NCI-H748 (cell line): Measurements from ENCODE around the gene TMEM14C.
A peak's percentile ranks its signal among the peaks of the same experiment; 100 is the strongest.
"Not testable (repeated sequence)": the region's sequence is repeated elsewhere in the genome, so short reads cannot be mapped to it uniquely, and the experiment has no call there.

Experiments
- DNase-seq: peaks from one replicate; lab custom pipeline; 2025; ENCODE audit not compliant: unreplicated experiment; lab: John Stamatoyannopoulos, UW

TMEM14C gene

GRCh38 chr6:10720960-10721849 lies 1.7 kb upstream of the TMEM14C start:
- peak; percentile 76 for DNase-seq

- no peak for DNase-seq
Measured at GRCh38 chr6:10721850-10722569, 860 bp upstream of the TMEM14C start.

- DNase-seq = no peak
Measured at GRCh38 chr6:10722570-10722819, 375 bp upstream of the TMEM14C start.

DNA sequence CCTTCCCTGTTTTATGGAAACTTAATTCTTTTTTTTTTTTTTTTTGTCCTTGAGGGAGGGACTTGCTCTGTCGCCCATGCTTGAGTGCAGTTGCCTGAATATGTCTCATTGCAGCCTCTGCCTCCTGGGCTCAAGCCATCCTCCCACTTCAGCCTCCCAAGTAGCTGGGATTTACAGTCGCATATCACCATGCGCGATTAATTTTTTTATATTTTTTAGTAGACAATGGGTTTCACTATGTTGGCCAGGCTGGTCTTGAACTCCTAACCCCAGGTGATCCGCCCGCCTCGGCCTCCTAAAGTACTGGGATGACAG lies 654 bp downstream of the TMEM14C start:
- DNase-seq = peak; percentile 52

GRCh38 chr6:10725044-10725443 lies 2.2 kb downstream of the TMEM14C start:
- DNase-seq = no peak

DNA sequence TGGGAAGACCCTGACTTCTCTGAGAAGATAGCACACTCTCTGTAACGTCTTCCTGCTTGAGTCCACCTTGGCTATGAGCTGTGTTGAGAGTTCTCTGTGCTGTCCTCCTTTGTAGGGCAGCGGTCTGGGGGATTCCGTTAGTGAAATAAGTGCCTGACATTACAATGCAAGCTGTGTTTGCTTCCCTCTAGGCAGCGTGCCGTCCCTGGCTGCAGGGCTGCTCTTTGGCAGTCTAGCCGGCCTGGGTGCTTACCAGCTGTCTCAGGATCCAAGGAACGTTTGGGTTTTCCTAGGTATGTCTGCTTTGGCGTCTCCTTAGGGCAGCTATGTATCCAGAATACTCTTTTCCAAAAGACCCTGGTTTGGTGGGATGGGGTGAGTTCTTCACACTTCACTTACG lies 2.8 kb downstream of the TMEM14C start:
- DNase-seq = no peak

DNA sequence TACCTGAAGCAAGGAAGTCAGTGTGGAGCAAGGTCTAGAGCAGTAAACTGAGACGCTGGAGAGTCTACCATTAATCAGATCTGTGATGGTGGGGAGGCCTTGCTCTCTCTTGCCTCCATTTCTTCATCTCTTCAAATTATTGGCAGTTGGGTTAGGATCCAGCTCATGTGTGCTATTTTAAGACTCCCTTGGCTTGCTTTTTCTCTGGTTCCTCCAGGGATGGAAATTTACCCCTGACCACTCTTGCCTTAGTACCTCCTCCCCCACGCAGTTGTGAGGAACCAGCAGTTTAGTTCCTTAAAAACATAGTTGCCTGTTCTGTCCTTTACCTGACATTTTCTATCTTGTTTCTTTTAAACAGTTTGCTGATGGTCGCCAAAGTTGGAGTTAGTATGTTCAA lies 7.4 kb downstream of the TMEM14C start:
- DNase-seq = no peak

- no peak for DNase-seq
Measured at GRCh38 chr6:10733151-10733715, 10.4 kb downstream of the TMEM14C start.

GRCh38 chr6:10733863-10734262 lies 11.0 kb downstream of the TMEM14C start:
- no peak for DNase-seq

GRCh38 chr6:10736731-10737130 lies 13.9 kb downstream of the TMEM14C start:
- DNase-seq = no peak

DNA sequence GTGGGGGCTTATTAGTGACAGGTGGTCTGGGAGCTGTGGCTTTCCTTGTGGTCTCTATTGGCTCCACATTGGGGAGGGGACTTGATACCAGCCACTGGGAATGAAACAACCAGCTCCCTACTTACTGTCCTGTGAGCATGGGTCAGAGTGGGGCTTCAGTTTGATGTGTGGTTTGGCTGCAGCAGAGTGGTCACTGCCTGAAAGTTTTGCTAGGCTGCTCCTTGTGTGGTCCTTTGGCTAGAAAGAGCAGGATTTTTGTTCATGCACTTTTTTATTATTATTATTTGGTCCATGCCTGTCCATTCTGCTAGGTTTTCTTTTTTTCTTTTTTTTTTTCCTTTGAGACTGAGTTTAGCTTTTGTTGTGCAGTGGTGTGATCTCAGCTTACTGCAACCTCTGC lies 17.2 kb downstream of the TMEM14C start:
- DNase-seq = no peak

GRCh38 chr6:10741643-10742042 lies 18.8 kb downstream of the TMEM14C start:
- not testable (repeated sequence) for DNase-seq

- DNase-seq = no peak
Measured at GRCh38 chr6:10742251-10742650, 19.4 kb downstream of the TMEM14C start.

DNA sequence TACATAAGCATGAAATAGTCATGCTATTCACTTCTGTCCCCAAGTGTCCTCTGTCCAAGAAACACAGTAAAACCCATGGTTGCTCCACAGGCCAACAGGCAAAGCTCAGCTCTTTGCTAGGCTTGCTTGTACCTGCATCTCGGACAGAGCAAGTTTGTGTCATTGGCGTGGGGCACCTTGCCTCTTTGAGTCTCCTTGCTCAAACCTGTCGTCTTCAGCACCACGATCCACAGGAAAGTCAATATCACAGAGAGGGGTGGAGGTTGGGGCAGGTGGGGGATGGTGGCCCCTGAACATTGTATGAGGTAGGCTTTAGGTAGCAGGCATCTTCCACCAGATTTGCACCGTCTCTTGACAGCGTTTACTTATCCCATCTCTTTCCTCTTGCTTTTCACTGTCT lies 20.6 kb downstream of the TMEM14C start:
- no peak for DNase-seq

DNA sequence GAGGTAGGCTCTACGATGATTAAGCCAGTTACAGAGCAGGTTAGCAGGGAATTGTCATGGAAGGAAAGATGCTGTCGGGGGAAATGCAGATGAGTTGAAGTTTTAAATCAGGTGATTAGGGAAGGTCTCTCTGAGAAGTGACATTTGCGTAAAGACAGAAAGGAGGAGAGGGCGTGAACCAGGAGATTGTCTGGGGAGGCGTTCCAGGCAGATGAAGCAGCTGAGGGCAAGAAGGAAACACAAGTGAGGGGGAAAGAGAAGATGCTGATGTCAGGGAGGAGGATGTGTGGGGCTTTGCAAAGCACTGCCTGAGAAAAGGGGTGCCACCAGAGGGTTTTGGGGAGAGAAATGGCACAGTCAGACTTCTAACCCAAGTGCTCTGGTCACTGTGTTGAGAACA lies 22.2 kb downstream of the TMEM14C start:
- no peak for DNase-seq

DNA sequence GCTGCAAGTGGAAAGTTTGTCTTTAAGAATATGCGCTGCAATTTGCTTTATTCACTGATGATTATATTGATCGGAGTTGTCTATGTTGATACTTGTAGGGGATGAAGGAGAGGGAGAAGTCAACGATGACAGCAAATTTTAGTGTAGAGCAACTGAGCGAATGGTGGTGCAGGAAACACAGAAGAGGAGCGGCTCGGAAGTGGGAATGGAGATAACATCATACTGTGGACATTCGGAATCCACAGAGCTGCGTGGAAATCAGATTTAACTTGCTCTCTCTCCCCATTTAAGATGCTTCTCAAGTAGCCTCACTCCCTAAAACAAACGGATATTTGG lies 24.0 kb downstream of the TMEM14C start:
- no peak for DNase-seq

GRCh38 chr6:10747251-10747972 lies 24.5 kb downstream of the TMEM14C start, which contains the start of gene TMEM14B:
Gene TMEM14B (plus strand): TSS chr6:10747805. CDS start chr6:10749246, 1,441 bp downstream.
- DNase-seq = peak; percentile 99

DNA sequence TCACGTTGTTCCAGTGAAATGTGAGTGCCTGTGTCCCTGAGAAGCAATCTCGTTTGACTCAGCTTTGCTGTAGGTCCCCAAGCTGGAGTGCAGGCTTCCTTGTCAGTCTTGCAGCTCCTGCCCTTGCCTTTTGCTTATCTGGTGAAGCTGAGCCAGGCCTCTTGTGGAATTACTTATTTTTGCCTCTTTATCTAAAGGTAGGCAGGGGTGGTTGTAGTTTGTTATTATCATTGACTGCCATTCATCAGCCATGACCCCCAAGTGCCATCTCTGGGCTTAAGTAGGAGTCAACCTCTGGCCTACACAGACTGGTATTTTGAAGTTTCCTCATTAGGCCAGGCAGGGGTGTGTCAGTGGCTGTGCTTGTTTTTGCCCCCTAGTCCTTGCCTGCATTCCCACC lies 26.9 kb downstream of the TMEM14C start:
- DNase-seq = no peak

GRCh38 chr6:10750568-10750967 lies 27.7 kb downstream of the TMEM14C start:
- not testable (repeated sequence) for DNase-seq

- not testable (repeated sequence) for DNase-seq
Measured at GRCh38 chr6:10751757-10752156, 28.9 kb downstream of the TMEM14C start.

DNA sequence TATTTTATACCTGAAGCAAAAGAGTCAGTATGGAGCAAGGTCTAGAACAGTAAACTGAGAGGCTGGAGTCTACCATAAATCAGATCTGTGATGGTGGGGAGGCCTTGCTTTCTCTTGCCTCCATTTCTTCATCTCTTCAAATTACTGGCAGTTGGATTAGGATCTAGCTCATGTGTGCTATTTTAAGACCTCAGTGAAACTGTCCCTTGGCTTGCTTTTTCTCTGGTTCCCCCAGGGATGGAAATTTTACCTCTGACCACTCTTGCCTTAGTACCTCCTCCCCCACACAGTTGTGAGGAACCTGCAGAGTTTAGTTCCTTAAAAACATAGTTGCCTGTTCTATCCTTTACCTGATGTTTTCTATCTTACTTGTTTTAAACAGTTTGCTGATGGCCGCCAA lies 33.2 kb downstream of the TMEM14C start:
- no peak for DNase-seq
